Measurements from ENCODE around the gene MESP2. TPM values are rescaled to one million over a fixed set of nuclear protein-coding genes. Genes with fewer than 3 reads are reported as not detected.
A peak's percentile ranks its signal among the peaks of the same experiment; 100 is the strongest.

MESP2 gene
- total and polyA plus RNA-seq, 9 of the 15 experiments (the other 6 are each of a cell fraction or from before 2014, with no cell fraction given) = 0.08 to 0.82 (median 0.37) TPM

DNA sequence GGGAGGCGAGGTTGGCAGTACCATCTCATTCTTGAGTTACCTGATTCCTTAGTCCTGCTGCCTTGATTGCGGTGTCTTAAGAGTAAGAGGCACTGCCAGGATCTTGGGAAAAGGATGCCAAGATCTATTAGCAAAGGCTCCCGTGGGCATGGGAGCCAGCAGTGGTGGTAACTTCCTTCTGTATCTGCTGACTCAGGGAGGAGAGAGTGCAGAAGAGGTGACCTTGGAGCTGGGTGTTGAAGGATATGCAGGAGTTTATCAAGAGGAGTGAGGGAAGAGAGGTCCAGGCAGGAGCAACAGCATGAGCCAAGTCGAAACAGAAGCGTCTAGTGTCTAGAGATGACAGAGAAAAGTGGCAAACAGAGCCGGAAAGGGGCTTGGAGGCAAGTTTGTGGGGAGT, 4.5 kb downstream of the MESP2 start (continued):
- TF ChIP-seq DIDO1 (tag; IDR thresholded peaks at IDR 0.05; ENCODE audit: low read depth) = no peak
- TF ChIP-seq ZNF444 (CRISPR knock-in tag; IDR thresholded peaks at IDR 0.05) = no peak
- no peak for TF ChIP-seq ZNF174 (CRISPR knock-in tag; IDR thresholded peaks at IDR 0.05)
- no peak for TF ChIP-seq GABPB1 (CRISPR knock-in tag; IDR thresholded peaks at IDR 0.05)
- TF ChIP-seq MAFF (IDR thresholded peaks at IDR 0.05; ENCODE audit: low read length) = peak; percentile 49; the same call in 1 of the 2 replicates
- TF ChIP-seq, protein P1, sequence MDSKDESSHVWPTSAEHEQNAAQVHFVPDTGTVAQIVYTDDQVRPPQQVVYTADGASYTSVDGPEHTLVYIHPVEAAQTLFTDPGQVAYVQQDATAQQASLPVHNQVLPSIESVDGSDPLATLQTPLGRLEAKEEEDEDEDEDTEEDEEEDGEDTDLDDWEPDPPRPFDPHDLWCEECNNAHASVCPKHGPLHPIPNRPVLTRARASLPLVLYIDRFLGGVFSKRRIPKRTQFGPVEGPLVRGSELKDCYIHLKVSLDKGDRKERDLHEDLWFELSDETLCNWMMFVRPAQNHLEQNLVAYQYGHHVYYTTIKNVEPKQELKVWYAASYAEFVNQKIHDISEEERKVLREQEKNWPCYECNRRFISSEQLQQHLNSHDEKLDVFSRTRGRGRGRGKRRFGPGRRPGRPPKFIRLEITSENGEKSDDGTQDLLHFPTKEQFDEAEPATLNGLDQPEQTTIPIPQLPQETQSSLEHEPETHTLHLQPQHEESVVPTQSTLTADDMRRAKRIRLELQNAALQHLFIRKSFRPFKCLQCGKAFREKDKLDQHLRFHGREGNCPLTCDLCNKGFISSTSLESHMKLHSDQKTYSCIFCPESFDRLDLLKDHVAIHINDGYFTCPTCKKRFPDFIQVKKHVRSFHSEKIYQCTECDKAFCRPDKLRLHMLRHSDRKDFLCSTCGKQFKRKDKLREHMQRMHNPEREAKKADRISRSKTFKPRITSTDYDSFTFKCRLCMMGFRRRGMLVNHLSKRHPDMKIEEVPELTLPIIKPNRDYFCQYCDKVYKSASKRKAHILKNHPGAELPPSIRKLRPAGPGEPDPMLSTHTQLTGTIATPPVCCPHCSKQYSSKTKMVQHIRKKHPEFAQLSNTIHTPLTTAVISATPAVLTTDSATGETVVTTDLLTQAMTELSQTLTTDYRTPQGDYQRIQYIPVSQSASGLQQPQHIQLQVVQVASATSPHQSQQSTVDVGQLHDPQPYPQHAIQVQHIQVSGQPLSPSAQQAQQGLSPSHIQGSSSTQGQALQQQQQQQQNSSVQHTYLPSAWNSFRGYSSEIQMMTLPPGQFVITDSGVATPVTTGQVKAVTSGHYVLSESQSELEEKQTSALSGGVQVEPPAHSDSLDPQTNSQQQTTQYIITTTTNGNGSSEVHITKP (IDR thresholded peaks at IDR 0.05; ENCODE audit: partially characterized antibody) = no peak
- TF ChIP-seq, protein P2, sequence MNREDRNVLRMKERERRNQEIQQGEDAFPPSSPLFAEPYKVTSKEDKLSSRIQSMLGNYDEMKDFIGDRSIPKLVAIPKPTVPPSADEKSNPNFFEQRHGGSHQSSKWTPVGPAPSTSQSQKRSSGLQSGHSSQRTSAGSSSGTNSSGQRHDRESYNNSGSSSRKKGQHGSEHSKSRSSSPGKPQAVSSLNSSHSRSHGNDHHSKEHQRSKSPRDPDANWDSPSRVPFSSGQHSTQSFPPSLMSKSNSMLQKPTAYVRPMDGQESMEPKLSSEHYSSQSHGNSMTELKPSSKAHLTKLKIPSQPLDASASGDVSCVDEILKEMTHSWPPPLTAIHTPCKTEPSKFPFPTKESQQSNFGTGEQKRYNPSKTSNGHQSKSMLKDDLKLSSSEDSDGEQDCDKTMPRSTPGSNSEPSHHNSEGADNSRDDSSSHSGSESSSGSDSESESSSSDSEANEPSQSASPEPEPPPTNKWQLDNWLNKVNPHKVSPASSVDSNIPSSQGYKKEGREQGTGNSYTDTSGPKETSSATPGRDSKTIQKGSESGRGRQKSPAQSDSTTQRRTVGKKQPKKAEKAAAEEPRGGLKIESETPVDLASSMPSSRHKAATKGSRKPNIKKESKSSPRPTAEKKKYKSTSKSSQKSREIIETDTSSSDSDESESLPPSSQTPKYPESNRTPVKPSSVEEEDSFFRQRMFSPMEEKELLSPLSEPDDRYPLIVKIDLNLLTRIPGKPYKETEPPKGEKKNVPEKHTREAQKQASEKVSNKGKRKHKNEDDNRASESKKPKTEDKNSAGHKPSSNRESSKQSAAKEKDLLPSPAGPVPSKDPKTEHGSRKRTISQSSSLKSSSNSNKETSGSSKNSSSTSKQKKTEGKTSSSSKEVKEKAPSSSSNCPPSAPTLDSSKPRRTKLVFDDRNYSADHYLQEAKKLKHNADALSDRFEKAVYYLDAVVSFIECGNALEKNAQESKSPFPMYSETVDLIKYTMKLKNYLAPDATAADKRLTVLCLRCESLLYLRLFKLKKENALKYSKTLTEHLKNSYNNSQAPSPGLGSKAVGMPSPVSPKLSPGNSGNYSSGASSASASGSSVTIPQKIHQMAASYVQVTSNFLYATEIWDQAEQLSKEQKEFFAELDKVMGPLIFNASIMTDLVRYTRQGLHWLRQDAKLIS (CRISPR knock-in tag; IDR thresholded peaks at IDR 0.05) = no peak
- peak; percentile 84 for TF ChIP-seq ZNF316 (IDR thresholded peaks at IDR 0.05)
- no peak for TF ChIP-seq HSF4 (CRISPR knock-in tag; IDR thresholded peaks at IDR 0.05; ENCODE audit: borderline replicate concordance)
- TF ChIP-seq ESRRA (IDR thresholded peaks at IDR 0.05; ENCODE audit: borderline replicate concordance, low read depth) = peak; percentile 83
- no peak for TF ChIP-seq FOS (IDR thresholded peaks at IDR 0.05; ENCODE audit: extremely low read depth, insufficient read length)
- TF ChIP-seq, protein P3, sequence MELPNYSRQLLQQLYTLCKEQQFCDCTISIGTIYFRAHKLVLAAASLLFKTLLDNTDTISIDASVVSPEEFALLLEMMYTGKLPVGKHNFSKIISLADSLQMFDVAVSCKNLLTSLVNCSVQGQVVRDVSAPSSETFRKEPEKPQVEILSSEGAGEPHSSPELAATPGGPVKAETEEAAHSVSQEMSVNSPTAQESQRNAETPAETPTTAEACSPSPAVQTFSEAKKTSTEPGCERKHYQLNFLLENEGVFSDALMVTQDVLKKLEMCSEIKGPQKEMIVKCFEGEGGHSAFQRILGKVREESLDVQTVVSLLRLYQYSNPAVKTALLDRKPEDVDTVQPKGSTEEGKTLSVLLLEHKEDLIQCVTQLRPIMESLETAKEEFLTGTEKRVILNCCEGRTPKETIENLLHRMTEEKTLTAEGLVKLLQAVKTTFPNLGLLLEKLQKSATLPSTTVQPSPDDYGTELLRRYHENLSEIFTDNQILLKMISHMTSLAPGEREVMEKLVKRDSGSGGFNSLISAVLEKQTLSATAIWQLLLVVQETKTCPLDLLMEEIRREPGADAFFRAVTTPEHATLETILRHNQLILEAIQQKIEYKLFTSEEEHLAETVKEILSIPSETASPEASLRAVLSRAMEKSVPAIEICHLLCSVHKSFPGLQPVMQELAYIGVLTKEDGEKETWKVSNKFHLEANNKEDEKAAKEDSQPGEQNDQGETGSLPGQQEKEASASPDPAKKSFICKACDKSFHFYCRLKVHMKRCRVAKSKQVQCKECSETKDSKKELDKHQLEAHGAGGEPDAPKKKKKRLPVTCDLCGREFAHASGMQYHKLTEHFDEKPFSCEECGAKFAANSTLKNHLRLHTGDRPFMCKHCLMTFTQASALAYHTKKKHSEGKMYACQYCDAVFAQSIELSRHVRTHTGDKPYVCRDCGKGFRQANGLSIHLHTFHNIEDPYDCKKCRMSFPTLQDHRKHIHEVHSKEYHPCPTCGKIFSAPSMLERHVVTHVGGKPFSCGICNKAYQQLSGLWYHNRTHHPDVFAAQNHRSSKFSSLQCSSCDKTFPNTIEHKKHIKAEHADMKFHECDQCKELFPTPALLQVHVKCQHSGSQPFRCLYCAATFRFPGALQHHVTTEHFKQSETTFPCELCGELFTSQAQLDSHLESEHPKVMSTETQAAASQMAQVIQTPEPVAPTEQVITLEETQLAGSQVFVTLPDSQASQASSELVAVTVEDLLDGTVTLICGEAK (IDR thresholded peaks at IDR 0.05) = no peak
- TF ChIP-seq, protein P3 (CRISPR knock-in tag; IDR thresholded peaks at IDR 0.05) = no peak
